Measurements from ENCODE around the gene CUL4B.

Gene CUL4B

GRCh38 chrX:120560842-120561633 is at the start of gene CUL4B:
Gene CUL4B (minus strand): TSS chrX:120560962. CDS start chrX:120560638, 324 bp downstream.
- DNase-seq = peak; percentile 91

GRCh38 chrX:120604361-120604782 is 43.6 kb upstream of the CUL4B start:
- DNase-seq = peak; percentile 0

DNA sequence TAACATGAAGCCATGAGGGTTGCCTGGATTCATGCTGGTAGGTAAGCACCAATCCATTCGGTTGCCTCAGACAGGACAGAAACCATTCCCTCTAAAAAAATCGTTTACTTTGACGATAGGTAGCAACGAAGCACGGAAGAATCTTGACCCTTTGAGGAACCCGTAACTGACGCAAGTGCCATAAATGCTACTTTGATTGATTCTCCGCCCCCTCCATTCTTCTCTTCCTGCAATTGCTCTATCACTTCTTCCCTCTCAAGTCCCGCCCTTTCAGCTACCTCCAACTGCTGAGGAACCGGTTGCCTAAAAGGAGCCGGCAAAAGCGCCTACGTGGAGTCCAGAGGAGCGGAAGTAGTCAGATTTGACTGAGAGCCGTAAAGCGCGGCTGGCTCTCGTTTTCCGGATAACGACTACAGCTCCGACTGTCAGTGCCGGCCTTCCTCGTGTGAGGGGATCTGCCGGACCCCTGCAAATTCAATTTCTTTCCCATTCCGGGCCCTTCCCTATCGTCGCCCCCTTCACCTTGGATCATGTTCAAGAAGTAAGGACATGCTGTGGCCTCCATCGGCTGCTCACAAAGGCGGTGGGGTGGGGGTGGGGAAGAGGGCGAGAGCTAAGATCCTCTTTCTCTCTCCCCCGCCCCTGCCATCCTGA is 43.1 kb upstream of the CUL4B start, which contains the start of gene MCTS1:
MCTS1 (plus strand) TSS at position 395 of the 654 bp plus-strand sequence; CDS start at position 531, 136 bp downstream.
- peak; percentile 90 for DNase-seq

GRCh38 chrX:120585702-120586101 is 24.9 kb upstream of the CUL4B start:
- DNase-seq = no peak

GRCh38 chrX:120575379-120576114 is 14.8 kb upstream of the CUL4B start:
- DNase-seq = peak; percentile 89

DNA sequence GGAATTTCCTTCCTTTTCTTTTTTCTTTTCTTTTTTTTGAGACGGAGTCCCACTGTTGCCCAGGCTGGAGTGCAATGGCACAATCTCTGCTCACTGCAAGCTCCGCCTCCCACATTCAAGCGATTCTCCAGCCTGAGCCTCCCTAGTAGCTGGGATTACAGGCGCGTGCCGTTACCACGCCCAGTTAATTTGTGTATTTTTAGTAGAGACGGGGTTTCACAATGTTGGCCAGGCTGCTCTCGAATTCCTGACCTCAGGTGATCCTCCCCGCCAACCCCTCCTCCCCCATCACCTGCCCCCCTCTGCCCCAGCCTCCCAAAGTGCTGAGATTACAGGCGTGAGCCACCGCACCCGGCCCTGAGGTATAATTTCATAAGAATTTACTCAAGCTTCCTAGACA is 13.0 kb upstream of the CUL4B start:
- peak; percentile 53 for DNase-seq

DNA sequence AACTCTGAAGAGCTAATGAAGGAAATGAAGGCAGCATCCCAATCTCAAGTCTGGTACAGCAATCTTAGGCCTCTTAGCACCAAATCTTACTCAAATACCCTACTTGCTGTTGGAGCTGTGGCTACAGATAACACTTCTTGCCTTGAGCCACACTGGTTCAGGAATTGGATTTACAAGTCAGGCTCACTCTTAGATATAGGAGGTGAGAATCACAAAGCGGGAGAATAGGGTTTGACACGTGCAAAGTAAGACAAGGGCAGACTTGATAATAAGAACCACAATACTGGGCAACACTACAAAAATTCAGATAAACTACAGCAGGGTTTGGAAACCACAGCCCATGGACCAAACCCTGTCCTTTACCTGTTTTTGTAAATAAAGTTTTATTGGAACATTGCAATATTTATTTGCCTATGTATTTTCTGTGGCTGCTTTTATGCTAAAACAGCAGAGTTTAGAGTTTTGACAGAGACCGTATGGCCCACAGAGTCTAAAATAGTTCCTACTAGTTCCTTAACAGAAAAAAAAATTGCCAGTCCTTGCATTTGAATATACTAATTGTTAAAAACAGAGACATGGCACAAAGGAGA is 9.3 kb upstream of the CUL4B start:
- DNase-seq = no peak

GRCh38 chrX:120568609-120569008 is 7.8 kb upstream of the CUL4B start:
- DNase-seq = no peak

DNA sequence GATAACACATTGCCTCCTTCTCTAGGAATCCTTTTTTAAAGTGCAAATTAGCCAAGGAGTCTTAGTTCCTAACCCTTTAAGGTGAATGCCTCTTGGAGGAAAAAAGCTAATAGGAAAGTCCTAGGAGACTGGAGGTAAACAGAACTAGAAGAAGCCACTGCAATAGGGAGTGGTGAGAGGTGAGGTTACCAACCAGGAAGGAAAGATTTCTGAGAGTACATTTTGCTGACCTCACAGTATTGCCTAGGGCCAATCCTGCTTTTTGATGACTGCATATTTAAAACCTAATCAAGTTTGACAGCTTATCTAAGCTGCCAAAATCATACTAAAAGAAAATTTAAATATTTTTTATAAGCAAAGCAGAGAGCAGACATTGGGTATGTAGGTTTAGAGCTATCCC is 7.3 kb upstream of the CUL4B start:
- no peak for DNase-seq

- DNase-seq = no peak
These were observed 6.1 kb upstream of the CUL4B start for GRCh38 chrX:120566817-120567216.

GRCh38 chrX:120564925-120565324 is 4.2 kb upstream of the CUL4B start:
- no peak for DNase-seq

DNA sequence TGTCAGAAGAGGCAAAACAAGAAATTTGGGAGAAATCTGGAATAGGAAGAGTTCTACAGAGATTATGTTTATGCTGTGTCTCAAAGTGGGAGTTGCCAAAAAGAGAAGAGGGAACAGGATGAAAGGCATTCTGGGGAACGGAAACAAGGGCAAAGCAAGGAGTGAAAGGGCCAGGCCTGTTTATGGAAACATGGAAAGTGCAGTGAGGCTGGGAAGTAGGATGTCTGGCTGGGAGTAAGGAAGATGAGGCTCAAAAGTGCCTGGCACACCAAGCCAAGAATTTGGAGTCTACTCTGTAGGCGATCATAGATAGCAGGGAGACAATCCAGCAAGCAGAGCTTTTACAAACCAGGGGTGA is 1.8 kb upstream of the CUL4B start:
- DNase-seq = no peak

DNA sequence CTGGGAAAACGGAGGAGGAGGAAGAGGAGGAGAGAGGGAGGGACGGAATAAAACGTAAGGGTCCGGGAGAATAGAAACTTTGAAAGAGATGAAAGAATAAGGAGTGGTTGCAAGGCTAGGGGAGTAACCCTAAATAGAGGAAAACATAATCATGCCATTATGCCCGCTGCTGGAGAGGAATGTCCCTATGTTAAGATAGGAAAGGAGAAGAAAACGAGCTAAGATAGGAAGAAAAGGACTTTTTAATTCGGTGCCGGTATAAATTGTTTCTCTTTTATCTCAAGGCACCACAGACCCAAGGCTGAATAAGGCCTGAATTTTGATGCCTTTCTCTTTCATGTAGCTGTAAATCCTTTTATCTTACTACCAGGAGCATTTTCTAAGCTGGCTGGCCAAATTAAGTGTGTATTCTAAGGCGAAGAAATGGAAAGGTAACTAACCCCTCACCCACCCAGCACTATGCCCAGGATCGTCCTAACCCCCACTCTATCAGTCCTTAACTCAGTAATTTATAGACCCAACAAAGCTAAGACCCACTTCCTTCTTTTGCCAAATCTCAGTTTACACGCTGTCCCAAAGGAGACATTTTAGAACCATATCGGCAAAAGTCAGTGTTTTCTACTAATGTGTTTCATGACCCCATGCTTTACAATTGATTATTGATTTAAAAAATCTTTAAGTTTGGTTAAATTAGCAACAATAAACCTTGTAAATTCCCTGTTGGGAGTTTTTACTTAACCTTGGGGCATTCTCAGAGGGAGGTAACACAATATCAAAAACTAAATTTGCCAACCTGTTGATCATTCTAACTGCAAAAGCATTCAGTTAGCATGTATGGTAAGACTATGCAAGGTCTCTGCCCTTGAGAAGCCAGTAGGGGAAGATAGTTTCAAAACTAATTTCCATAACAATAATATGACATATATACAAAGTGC is 1.1 kb upstream of the CUL4B start:
- DNase-seq = no peak

DNA sequence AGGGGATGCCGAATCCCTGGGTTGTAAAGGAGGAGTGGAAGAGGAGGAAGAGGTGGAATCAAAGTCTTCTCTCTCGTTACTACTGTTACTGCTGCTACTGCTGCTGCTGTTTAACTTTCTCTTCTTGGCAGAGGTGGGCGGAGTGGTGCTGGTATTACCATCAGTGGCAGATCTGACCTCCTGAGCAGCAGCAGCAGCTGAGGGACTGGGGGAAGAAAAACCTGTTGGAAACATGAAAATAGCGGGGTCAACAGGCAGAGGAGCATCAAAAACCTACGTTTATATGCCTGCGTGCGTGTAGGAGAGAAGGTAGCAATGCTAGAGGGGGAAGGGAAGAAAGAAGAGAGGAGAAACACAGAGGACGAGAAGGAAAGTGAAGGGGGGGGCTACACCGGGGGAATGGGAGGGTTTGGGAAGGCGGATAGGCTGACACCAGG is 339 bp downstream of the CUL4B start:
- DNase-seq = no peak

DNA sequence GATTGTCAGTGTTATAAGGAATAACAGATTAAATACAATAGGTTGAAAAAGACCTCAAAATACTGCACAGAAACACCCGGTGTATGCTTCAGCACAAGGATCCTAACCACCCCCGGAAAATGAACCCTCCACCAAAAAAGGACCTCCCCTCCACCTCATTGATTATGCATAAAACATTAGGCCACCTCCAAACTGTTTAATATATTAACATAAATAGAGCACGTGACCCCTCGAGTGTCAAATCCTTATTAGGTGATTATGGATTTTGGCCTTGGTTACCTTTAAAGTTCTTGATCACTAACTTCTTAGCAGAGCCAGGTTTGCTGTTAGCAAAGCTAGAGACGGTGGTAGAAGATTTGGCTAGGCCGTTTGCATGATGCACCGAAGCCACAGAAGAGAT is 958 bp downstream of the CUL4B start:
- peak; percentile 0 for DNase-seq

DNA sequence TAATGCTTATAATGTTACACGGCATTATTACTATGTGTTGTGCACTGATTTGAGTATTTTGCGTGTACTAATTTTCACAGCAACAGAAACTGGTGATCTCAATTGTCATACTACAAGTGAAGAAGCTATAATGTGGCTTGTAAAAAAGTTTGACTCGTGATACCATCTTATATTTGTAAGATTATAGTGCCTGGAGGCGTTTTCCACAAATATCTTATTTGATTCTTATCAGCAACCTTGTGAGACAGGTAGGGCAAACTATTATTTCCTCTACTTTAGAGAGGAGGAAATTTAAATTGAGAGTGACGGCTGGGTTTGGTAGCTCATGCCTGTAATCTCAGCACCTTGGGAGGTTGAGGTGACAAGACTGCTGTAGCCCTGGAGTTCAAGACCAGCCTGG is 4.5 kb downstream of the CUL4B start:
- no peak for DNase-seq

DNA sequence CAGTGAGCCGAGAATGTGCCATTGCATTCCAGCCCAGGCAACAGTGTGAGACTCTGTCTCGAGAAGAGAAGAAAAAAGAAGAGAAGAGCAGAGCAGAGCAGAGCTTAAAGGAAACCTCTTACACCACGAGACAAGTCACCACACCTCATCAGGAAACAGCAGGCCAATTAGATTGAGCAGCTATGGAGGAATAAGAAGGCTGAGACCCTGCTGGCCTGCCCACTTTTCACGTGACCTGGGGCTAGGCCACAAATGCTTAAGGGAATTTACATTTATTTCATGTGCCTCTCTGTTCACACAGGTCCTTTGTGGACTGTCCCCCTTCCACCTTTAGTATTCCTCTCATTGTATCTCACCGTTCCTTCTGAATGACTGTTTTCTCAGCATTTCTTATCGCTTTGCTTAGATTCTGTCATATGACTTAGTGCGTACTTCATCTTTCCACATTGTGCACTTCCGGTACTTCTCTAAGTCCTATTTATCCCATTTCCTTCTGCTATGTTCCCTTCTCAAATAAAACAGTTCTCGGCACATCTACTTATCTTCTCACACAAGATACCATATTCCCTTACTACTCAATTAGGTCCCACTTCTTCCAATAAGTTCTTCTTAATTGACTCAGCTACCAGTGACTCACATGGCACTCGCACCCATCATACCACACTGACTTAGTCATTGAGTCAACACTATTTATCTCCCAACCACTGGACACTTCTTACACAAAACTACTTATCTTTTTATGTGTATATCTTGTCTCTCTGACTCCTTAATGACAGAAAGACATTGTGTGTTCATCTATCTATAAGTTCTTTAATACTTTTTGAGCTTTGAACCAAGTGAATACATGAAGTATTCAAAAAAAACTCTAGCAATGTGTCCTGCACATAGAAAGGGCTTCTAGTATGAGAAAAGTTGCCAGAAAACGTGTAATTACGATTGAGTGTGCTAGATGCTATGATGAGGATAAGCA is 11.0 kb downstream of the CUL4B start:
- DNase-seq = no peak

DNA sequence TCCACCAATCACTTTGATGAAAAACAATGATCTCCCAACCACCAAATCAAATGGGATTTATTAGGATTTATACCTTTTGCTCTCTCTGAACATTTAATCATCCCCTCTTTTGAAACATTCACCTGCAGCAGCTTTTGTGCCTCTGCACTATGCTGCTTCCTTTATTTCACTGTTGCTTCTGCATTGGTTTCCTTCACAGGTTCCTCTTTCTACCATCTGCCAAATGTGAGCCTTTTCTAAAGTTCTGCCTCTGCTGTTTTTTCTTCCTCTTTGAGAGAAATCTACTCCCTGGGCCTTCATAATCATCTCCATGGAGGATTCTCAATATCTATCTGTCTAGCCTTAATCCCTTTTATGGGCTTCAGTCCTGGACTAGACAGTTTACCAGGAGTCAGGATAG is 24.7 kb downstream of the CUL4B start:
- no peak for DNase-seq

DNA sequence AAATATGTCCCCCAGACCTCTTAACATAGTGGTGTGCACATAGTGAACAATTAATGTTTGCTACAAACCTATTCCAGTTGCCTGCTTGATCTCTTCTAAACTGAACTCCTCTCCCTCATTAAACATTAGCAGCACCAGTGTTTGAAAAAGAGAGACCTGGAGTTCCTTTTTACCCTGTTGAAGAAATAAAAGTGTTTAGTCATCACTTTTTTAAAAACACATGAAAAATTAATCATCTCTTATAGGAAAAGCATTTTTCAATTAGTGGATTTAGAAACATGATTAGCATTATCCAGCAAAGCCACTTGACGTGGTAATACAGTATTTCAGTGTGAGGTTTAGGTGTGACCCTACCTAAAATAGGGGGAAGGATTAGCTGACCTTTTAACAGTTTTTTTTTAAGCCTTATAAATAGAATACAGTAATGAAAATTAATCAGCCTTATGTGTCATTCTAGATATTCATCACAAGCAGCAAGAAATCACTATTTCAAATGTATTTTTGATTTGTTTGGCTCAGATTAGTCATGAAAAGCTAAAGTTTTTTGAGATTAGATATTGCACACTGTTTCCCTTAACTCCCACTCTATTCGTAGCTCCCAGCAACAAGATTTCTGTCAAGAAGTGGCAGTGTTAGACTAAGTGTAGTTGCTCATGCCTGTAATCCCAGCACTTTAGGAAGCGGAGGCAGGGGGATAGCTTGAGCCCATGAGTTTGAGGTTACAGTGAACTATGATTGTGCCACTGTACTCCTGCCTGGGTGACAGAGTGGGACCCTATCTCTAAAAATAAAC is 26.2 kb downstream of the CUL4B start:
- no peak for DNase-seq

GRCh38 chrX:120522820-120523219 is 37.9 kb downstream of the CUL4B start:
- no peak for DNase-seq

Data from NCI-H510A (cell line).